Measurements from ENCODE around the gene PACRG.

Gene PACRG

GRCh38 chr6:163001330-163001729 lies 273.6 kb downstream of the PACRG start:
- no peak for FAIRE-seq

GRCh38 chr6:163008186-163008585 lies 280.4 kb downstream of the PACRG start:
- FAIRE-seq, result no peak
- no peak for DNase-seq (ENCODE audit: low spot score)

More at GRCh38 chr6:163001330-163001729, 273.6 kb downstream of the PACRG start:
- DNase-seq (ENCODE audit: low spot score), result no peak

DNA sequence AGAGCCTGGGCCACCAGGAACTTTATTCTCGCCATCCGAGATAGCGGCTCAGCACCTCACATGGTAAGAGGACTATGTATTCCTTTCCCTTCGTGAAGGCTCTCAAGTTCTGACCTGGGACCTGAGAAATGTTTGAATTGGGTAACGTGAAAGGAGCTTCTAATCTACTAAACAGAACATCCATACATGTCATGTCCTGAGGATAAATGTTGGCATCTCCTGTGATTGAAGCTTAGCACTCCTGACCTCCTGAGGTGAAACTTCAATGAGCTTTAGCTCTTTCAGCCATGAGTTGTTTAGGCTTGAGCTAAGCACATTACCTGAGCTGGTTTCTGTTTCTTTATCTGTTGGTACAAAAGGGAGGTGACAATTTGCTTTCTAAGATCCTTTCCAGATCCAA lies 280.9 kb downstream of the PACRG start:
- FAIRE-seq (no peak), DNase-seq (ENCODE audit: low spot score) (no peak)

- DNase-seq (ENCODE audit: low spot score), result no peak
- FAIRE-seq, result no peak
Observed at GRCh38 chr6:163010145-163010544, 282.4 kb downstream of the PACRG start.

DNA sequence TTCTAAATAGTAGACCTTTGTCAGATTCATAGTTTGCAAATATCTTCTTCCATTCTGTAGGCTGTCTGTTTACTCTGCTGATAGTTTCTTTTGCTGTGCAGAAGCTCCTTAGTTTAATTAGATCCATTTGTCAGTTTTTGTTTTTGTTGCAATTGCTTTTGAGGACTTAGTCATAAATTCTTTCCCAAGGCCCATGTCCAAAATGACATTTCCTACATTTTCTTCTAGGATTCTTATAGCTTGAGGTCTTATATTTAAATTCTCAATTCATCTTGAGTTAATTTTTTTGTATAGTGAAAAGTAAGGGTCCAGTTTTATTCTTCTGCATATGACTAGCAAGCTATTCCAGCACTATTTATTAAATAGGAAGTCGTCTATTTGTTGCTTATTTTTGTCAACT lies 287.0 kb downstream of the PACRG start:
- DNase-seq (ENCODE audit: low spot score) (no peak), FAIRE-seq (no peak)

DNA sequence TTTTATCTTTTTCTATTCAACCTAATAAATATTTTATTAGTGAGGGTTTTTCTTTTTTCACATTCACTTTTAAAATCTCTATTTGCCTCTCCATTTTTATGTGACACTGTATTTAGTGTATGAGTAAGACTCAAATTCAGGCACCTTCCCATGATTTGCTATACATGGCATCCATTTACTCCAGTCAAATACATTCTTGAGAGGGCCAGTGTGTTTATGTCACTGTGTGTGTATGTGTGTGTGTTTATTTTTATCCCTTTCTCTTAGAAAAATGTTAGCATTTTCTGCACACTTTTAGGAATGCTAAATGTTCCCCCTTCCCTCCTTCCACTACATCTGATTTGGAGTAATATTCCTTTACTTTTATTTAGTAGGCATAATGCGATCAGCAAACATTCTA lies 290.0 kb downstream of the PACRG start:
- no peak for FAIRE-seq
- DNase-seq (ENCODE audit: low spot score), result no peak

GRCh38 chr6:163019926-163020325 lies 292.2 kb downstream of the PACRG start:
- FAIRE-seq, result no peak
- no peak for DNase-seq (ENCODE audit: low spot score)

GRCh38 chr6:163021054-163021453 lies 293.3 kb downstream of the PACRG start:
- DNase-seq (ENCODE audit: low spot score) (no peak), FAIRE-seq (no peak)

DNA sequence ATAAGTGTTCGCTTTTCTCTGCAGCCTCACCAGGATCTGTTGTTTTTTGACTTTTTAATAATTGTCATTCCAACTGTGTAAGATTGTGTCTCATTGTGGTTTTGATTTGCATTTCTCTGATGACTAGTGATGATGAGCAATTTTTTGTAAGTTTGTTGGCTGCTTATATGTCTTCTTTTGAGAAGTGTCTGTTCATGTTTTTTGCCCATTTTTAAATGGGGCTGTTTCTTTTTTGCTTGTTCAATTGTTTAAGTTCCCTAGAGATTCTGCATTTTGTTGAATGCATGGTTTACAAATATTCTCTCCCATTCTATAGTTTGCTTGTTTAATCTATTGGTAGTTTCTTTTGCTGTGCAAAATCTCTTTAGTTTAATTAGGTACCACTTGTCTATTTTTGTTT lies 295.9 kb downstream of the PACRG start:
- DNase-seq (ENCODE audit: low spot score) (no peak), FAIRE-seq (no peak)

DNA sequence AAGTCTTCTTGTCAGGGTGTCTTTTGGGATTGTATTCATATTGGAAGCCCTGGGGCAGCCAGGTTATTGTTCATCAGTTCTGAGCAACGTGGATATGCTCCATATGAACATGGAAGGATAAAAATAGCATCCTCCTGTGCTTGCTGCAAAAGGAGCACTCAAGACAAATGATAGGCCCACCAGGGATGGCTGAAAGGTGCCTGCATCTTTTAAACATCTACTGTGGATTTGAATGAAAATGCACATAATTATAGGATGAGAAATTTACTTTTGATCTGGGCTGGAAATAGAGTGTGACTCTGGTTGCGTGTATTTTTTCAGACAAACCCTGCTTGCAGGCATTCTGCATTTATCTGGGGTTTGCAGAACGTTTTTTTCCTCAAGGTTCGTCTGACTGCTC lies 299.1 kb downstream of the PACRG start:
- no peak for DNase-seq (ENCODE audit: low spot score)
- FAIRE-seq, result no peak

DNA sequence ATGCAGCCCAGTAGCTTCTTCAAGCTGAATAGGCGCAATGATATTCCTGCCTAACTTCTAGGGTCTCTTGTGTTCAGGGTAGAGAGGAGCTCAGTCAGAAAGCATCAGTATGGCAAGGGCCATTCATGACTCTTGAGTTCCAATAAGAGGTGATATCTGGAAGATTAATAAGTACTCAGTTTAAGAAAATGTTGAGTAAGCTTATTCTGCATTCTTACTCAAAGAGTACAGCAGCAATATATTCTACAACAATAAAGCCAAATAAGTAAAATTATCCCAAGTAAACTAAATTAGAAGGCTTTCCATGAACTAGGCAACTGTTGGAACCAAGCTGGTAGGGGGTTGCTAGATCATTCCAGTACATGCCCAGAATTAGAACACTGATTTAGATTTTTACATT lies 303.2 kb downstream of the PACRG start:
- FAIRE-seq (no peak), DNase-seq (ENCODE audit: low spot score) (no peak)

DNA sequence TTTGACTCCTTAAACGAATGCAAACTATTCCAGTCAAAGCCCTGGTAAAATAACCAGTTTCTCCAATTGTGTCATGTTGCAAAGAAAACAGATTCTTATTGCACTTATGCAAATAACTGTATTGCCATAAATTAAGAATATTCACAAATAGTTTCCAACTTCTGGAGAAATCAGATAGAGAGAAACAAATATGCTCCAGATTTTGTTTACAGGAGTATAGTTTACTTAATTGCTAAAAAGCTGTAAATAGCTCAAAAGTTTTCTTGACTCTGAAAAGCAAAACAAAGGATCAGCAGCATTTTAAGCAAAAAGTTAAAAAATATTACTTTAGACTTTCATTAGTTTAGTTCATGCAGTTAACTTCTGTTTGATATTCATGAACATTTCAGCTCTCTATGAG lies 304.2 kb downstream of the PACRG start:
- DNase-seq (ENCODE audit: low spot score) (no peak), FAIRE-seq (no peak)

GRCh38 chr6:163036160-163036645 lies 308.4 kb downstream of the PACRG start:
- FAIRE-seq (no peak), DNase-seq (ENCODE audit: low spot score) (no peak)

DNA sequence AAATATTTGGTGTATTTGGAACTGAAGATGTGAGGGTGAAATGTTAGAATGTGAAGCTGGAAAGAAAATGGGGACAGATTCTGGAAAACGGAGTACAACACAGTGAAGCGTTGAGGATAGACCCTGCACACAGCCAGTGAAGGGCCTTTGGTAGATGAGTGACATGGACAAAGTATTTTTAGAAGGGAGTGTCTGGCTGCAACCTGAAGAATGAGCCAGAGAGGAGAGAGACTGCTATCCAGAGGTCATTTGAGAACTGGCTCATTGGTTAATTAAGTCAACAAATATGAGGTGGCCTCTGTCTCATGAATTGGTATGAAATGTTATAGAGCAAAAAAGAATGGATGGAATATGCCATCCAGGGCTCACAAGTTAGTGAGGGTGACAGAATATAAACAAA lies 310.5 kb downstream of the PACRG start:
- FAIRE-seq (no peak), DNase-seq (ENCODE audit: low spot score) (no peak)

DNA sequence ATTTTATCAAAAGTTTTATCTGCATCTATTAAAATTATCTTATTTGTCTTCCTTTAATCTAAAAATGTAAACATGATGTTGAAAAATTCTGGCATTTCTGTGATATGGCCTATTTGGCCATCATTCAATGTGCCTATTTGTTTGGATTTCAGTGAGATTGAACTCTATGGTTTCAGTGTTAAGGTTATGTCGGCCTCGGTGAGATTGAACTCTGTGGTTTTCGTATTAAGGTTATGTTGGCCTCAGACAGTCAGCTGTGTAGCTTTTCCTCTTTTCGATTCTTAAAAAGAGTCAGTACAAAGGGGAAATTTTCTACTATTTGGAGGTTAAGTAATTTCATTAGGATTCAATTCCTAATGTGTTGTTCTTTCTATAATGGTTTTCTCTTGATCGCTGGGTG lies 320.6 kb downstream of the PACRG start:
- DNase-seq (ENCODE audit: low spot score), result no peak
- FAIRE-seq, result no peak

DNA sequence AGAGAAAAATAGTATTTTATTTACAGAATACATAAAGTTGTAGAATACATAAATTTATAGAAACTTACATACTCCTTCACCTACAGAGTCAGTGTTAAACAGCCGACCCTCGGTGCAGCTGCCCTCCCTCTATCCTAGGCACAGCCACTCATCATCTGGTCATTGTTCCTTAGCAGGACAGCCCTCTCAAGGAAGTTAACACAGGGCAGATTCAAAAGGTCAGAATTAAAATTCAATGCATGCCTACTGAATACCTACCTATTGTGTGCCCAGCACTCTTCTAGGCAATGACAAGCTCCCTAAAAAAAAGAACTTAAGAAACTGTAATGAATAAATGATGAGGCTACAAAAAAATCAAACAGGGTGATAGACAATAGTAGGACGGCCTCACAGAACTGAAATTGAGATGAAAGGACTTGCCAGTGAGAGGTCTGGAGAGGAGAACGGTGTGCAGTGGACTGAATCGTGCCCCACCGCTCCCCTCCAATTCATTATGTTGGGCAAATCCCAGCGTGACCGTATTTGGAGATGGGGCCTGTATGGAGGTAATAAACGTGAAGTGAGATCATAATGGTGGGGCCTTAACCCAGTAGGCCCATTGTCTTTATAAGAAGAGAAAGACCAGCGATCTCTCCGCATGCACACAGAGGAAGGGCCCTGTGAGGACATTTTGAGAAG lies 326.0 kb downstream of the PACRG start:
- DNase-seq (ENCODE audit: low spot score) (no peak), FAIRE-seq (no peak)

- FAIRE-seq, result no peak
- DNase-seq (ENCODE audit: low spot score), result no peak
Observed at GRCh38 chr6:163054641-163055040, 326.9 kb downstream of the PACRG start.

- FAIRE-seq, result no peak
- DNase-seq (ENCODE audit: low spot score), result no peak
Observed at GRCh38 chr6:163057260-163057659, 329.5 kb downstream of the PACRG start.

DNA sequence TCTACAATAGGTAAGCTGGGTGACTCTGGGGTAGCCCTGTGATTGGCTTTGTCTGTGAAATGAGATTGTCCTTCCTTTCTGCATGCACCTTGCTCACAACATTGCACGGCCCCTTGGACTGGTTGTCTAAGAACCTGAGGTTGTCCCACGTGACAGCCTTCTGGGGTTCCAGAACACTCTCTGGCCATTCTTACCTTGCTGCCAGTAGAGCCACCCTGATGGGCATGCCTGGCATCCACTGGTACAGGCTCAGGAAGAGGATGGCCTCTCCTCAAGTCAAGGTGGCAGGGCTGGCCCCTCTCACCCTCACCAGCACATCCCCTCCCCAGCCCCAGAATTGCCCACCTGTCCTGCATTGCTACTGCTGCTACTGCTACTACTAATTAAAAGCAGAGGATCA lies 335.0 kb downstream of the PACRG start:
- no peak for DNase-seq (ENCODE audit: low spot score)
- no peak for FAIRE-seq

DNA sequence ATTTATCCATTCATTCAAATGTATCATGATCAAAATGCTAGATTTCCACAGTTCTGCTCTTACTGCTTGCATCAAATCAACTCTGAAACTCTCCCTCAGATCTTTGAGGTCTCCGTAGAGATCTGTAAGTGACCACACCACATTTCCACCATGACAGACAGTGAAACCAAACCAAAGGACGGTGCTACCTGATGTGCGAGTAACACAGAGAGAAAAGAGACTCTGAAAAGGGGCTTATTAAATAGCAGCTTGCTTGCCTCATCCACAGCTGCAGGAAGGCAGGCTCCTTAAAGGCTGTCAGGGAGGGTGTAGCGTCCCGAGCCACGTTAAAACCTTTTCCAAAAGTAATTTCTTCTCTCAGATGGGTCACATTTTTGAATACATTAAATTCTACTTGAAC lies 335.8 kb downstream of the PACRG start:
- DNase-seq (ENCODE audit: low spot score) (no peak), FAIRE-seq (no peak)

DNA sequence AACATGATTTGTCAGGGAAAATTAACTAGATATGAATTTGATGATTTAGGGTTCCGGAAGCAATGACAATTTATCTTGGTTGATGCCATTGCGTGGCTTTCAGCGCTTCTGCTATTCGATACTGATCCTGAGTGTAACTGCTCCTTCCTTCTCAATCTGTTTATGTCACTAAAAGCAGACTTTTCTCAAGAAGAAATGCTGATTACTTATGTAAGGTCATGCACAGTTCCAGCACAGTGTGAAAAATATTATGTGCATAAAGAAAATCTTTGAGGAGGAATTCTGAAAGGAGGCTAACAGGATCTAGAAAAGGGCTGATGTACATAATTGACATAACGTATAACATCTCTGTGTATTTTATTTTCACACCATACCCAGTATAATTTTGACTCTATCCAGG lies 336.6 kb downstream of the PACRG start:
- DNase-seq (ENCODE audit: low spot score), result no peak
- no peak for FAIRE-seq

DNA sequence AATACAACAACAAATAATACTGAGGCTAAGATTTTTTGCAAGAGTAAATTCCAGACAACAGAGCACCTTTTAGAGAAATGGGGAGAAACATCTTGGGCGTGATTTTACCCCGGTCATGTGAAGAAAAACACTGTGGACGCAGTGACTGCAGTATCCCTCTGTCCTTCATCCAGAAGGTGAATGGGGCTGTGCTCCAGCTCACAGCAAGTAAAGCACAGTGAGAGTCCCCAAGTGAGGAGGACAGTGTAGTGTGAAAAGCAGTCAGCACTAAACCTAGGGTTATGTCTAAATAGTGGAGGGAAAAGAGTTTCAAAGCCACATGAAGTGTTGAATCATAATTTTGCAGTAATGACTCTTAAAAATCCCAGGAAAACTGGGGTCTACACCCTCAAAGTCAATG lies 338.4 kb downstream of the PACRG start:
- no peak for FAIRE-seq

DNA sequence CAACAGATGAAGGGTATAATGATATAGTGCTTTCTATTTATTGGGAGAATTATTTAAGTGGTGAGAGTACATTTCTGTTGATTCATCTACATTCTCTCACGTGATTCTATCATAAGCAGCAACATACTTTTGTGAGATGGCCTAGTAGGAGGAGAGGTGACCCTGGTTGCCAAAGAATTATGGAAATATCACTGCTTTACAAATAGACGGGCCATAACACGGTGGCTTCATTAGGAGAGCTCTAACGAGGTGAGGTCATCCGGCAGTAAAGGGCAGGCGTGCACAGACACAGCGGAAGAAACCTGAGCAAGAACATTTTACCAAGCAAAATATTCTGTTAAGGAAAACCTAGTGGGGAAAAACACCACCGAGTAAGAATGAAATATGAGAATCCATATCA lies 349.4 kb downstream of the PACRG start:
- DNase-seq (ENCODE audit: low spot score), result no peak

More for the DNA sequence above, 338.4 kb downstream of the PACRG start:
- no peak for DNase-seq (ENCODE audit: low spot score)

DNA sequence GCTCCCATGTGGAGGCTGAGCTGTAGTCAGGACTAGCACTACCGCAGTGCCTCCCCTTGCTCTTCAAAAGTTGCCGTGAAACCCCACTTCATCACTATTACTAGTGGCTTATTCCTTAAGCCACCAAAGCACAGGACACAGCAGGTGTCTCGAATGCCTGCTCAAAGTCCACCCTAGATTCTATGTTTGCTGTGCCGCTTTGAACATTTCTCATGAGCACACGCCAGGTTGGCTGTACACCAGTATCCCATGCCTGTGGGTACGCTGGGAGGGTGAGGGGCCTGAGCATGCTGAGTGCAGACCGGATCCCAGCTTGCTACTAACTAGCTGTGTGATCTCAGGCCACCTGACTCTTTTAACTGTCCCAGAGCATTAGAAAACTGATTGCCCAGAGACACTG lies 350.9 kb downstream of the PACRG start:
- FAIRE-seq (no peak), DNase-seq (ENCODE audit: low spot score) (no peak)

More for the DNA sequence above, 349.4 kb downstream of the PACRG start:
- FAIRE-seq, result no peak

All from urothelium cell line (cell line).